Neutrophil (primary cell): ENCODE results near the gene DENND6A.
"Not testable (repeated sequence)": the region's sequence is repeated elsewhere in the genome, so short reads cannot be mapped to it uniquely, and the experiment has no call there.

Experiments used
- H3K27ac ChIP-seq: fragments of 200-600 bp; sonication (generic); 2 replicates; pipeline ENCODE4 v1.5.1; 2016; ENCODE audit warnings: mild to moderate bottlenecking, moderate library complexity
- H3K27me3 ChIP-seq: fragments of 200-600 bp; sonication (generic); 2 replicates; pipeline ENCODE4 v1.6.0; 2016; ENCODE audit warnings: mild to moderate bottlenecking
- H3K36me3 ChIP-seq: fragments of 200-600 bp; sonication (generic); 2 replicates; pipeline ENCODE4 v1.5.1; 2017
- H3K4me1 ChIP-seq, 2 experiments: fragments of 200-600 bp in 1 of 2; sonication (generic) in 1 of 2; 1 replicate in 1 of 2; 2 replicates in 1 of 2; pipeline versions ENCODE4 v1.5.1 to v1.6.1; 2013 to 2016; ENCODE audit warnings: low read depth in 1 of 2, low read length in 1 of 2, mild to moderate bottlenecking in 1 of 2, moderate library complexity in 1 of 2; ENCODE audit not compliant: control insufficient read depth in 1 of 2, insufficient read depth in 1 of 2
- H3K4me3 ChIP-seq, 2 experiments: fragments of 200-600 bp in 1 of 2; sonication (generic) in 1 of 2; 1 replicate in 1 of 2; 2 replicates in 1 of 2; pipeline ENCODE4 v1.5.1; 2013 to 2016; ENCODE audit warnings: low read depth in 1 of 2, low read length in 1 of 2, mild to moderate bottlenecking in 1 of 2, moderate library complexity in 1 of 2
- H3K9me3 ChIP-seq: fragments of 200-600 bp; sonication (generic); 2 replicates; pipeline ENCODE4 v1.5.1; 2016
- TF ChIP-seq, protein P1 (sequence below): fragments of 200-600 bp; sonication (generic); IDR thresholded peaks from 2 replicates; pipeline ENCODE4 v1.5.1; 2016; ENCODE audit warnings: antibody characterized with exemption

Gene DENND6A

DNA sequence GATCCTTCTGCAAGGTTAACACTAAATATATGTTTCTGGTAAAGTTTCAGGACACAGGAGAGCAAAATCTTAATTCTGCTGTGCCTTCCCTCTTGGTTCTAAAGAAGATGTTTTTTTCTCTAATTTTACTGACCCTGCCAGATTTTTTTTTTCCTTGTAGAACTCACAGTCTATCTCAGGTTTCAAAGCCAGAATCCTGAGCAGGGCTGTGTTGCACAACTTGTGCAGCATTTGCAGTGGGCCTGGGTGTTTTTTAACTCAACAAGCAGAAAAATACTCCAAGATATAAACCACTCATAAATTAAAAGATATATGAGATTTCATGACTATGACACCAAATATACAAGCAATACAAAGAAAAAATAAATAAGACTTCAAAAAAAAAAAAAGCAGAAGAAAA, 55.5 kb downstream of the DENND6A start:
- Histone ChIP-seq H3K4me3 (no peak overlapping the region), H3K27me3 (no peaks in the 10 kb centered on the region), H3K27ac (no peak overlapping the region), H3K9me3 (no peaks in the 10 kb centered on the region), H3K36me3 (peaks cover 90% of the 10 kb centered on the region), H3K4me1 (no peaks in the 10 kb centered on the region)
- TF ChIP-seq, protein P1, sequence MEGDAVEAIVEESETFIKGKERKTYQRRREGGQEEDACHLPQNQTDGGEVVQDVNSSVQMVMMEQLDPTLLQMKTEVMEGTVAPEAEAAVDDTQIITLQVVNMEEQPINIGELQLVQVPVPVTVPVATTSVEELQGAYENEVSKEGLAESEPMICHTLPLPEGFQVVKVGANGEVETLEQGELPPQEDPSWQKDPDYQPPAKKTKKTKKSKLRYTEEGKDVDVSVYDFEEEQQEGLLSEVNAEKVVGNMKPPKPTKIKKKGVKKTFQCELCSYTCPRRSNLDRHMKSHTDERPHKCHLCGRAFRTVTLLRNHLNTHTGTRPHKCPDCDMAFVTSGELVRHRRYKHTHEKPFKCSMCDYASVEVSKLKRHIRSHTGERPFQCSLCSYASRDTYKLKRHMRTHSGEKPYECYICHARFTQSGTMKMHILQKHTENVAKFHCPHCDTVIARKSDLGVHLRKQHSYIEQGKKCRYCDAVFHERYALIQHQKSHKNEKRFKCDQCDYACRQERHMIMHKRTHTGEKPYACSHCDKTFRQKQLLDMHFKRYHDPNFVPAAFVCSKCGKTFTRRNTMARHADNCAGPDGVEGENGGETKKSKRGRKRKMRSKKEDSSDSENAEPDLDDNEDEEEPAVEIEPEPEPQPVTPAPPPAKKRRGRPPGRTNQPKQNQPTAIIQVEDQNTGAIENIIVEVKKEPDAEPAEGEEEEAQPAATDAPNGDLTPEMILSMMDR, result no peak

DNA sequence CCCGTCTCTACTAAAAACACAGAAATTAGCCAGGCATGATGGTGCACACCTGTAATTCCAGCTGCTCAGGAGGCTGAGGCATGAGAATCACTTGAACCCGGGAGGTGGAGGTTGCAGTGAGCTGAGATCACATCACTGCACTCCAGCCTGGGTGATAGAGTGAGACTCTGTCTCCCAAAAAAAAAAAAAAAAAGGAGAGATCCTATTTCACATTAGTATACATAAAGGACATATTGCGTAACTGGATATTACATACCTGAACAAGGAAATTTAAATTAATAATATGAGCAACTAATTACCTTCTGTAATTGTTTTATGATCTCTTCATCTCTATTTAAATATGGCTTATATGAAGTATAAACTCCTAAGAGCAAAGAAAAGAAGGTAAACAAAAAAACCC, 58.6 kb downstream of the DENND6A start:
- peaks cover 88% of the 10 kb centered on the region for H3K36me3 ChIP-seq

DNA sequence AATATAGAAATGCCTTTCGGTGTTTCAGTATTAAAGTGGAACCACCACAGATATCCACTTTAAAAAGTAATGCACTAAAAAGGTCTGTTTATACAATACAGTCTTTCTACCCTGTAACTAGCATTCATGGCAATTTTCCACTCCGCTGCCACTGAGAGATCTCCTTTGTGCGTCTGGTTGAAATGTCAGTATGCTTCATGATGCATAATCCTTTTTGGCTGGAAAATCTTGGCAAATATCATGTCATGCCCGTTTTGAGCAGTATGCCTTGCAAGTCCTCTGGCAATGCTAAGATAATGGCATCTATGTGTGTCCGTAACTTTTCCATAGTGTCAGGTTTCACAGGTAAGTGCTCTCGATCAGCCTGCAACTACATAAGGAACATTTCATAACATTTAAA, 64.9 kb downstream of the DENND6A start:
- TF ChIP-seq, protein P1, result no peak
- H3K36me3 ChIP-seq, result peaks cover 94% of the 10 kb centered on the region

More for the DNA sequence above, 58.6 kb downstream of the DENND6A start:
- H3K27ac ChIP-seq, H3K9me3 ChIP-seq, H3K4me1 ChIP-seq, H3K4me3 ChIP-seq, H3K27me3 ChIP-seq: not testable (repeated sequence)

DNA sequence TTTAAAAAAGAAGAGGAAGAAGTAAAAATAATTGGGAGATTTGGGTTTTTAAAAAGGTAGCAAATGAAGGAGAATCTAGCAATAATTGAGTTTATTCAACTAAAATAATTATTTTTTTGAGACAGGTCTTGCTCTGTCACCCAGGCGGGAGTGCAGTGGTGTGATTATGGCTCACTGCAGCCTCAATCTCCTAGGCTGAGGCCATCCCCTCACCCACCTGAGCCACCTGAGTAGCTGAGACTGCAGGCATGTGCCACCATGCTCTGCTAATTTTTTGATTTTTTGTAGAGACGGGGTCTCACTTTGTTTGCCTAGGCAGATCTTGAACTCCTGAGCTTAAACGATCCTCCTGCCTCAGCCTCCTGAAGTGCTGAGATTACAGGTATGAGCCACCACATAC, 68.1 kb downstream of the DENND6A start:
- Histone ChIP-seq H3K9me3 (no peaks in the 10 kb centered on the region), H3K36me3 (peaks cover 73% of the 10 kb centered on the region), H3K4me1 (no peaks in the 10 kb centered on the region), H3K27me3 (no peaks in the 10 kb centered on the region), H3K4me3 (no peak overlapping the region), H3K27ac (no peak overlapping the region)
- TF ChIP-seq, protein P1, result no peak

More for the DNA sequence above, 64.9 kb downstream of the DENND6A start:
- Histone ChIP-seq H3K9me3 (no peaks in the 10 kb centered on the region), H3K27me3 (no peaks in the 10 kb centered on the region), H3K27ac (no peak overlapping the region), H3K4me1 (no peaks in the 10 kb centered on the region), H3K4me3 (no peak overlapping the region)

DNA sequence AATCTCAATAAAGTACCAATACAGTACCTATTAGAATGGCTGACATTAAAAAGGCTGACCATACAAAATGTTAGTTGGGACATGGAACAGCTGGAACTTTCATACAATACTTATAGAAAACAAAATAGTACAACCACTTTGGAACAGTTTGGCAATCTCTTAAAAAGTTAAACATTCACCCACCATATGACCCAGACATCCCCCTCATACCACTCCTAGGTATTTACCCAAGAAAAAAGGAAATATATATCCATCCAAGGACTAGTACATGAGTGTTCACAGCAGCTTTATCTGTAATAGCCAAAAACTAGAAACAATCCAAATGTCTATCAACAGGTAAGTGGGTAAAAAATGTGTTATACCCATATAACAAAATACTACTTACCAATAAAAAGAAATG, 70.5 kb downstream of the DENND6A start:
- Histone ChIP-seq H3K36me3 (peaks cover 50% of the 10 kb centered on the region), H3K4me3 (no peak overlapping the region)

DNA sequence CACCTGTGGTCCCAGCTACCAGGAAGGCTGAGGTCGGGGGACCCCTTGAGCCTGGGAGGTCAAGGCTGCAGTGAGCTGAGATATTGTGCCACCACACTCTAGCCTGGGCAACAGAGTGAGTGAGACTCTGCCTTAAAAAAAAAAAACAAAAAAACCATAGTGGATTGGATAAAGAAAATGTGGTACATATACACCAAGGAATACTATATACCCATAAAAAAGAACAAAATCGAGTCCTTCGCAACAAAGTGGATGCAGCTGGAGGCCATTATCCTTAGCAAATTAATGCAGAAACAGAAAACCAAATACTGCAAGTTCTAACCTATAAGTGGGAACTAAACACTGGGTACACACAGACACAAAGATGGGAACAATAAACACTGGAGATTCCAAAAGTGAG, 75.1 kb downstream of the DENND6A start:
- H3K4me1 ChIP-seq, result peaks cover 6% of the 10 kb centered on the region in 2 experiments
- no peaks in the 10 kb centered on the region for H3K27me3 ChIP-seq
- no peak overlapping the region for H3K27ac ChIP-seq
- H3K4me3 ChIP-seq, result no peak overlapping the region
- TF ChIP-seq, protein P1, result no peak
- no peaks in the 10 kb centered on the region for H3K9me3 ChIP-seq
- H3K36me3 ChIP-seq, result peaks cover 5% of the 10 kb centered on the region

More for the DNA sequence above, 70.5 kb downstream of the DENND6A start:
- H3K4me1 ChIP-seq, result no peaks in the 10 kb centered on the region
- TF ChIP-seq, protein P1, result no peak
- H3K27me3 ChIP-seq, result no peaks in the 10 kb centered on the region
- no peak overlapping the region for H3K27ac ChIP-seq
- no peaks in the 10 kb centered on the region for H3K9me3 ChIP-seq
